H1 (cell line): ENCODE data around the gene QSER1. TPM values are rescaled to one million over a fixed set of nuclear protein-coding genes. Genes with fewer than 3 reads are reported as not detected.

Experiments
- CTCF ChIA-PET: fragments of 300-600 bp; sonication (Branson Sonifier 250); formaldehyde crosslinking; loops from one replicate; lab custom pipeline; 2021; ENCODE audit not compliant: partially characterized antibody; lab: Charles Lee
- POLR2A ChIA-PET: fragments of 300-600 bp; sonication (Branson Sonifier 250); formaldehyde crosslinking; loops from one replicate; lab custom pipeline; 2021; ENCODE audit warnings: inconsistent platforms; ENCODE audit not compliant: partially characterized antibody; lab: Charles Lee
- DNase-seq, 2 experiments: peaks; one replicate each; pipeline versions ENCODE4 v3.0.0 to v3.0.0-alpha.2; 2010 to 2022; ENCODE audit warnings: low spot score in 2 of 2, low read depth in 1 of 2, mixed read lengths in 1 of 2
- FAIRE-seq: peaks from 2 replicates; lab custom pipeline; 2011; peaks lifted over from hg19 to GRCh38; lab: Jason Lieb, UNC
- H2AFZ ChIP-seq: 2 replicates; pipeline ENCODE4 v1.8.1; 2012; ENCODE audit warnings: low read length, inconsistent platforms
- H2AK5ac ChIP-seq: 2 replicates; pipeline ENCODE4 v1.6.1; 2013; ENCODE audit warnings: low read depth, low read length
- H2BK120ac ChIP-seq: replicated peaks from 2 replicates; pipeline ENCODE3; 2013; ENCODE audit warnings: low read depth, low read length, inconsistent platforms
- H2BK12ac ChIP-seq: 2 replicates; pipeline ENCODE4 v1.6.1; 2013; ENCODE audit warnings: low read depth, low read length
- H2BK15ac ChIP-seq: 2 replicates; pipeline ENCODE4 v1.6.1; 2013; ENCODE audit warnings: low read length
- H2BK20ac ChIP-seq: 2 replicates; pipeline ENCODE4 v1.6.1; 2013; ENCODE audit warnings: low read length
- H2BK5ac ChIP-seq: 2 replicates; pipeline ENCODE4 v1.6.1; 2013; ENCODE audit warnings: low read depth, low read length
- H3K14ac ChIP-seq: 2 replicates; pipeline ENCODE4 v1.6.1; 2013; ENCODE audit warnings: inconsistent platforms; ENCODE audit not compliant: insufficient read length
- H3K18ac ChIP-seq: 2 replicates; pipeline ENCODE4 v1.6.1; 2013; ENCODE audit warnings: low read length; ENCODE audit errors: extremely low read depth
- H3K23ac ChIP-seq: 2 replicates; pipeline ENCODE4 v1.6.1; 2013; ENCODE audit warnings: inconsistent platforms; ENCODE audit not compliant: insufficient read length
- H3K23me2 ChIP-seq: 2 replicates; pipeline ENCODE4 v1.6.1; 2013; ENCODE audit warnings: low read depth, low read length
- H3K27ac ChIP-seq: 2 replicates; pipeline ENCODE4 v1.6.1; 2011; ENCODE audit warnings: low read depth, low read length, inconsistent platforms
- H3K27me3 ChIP-seq, 4 experiments: replicated peaks in 1 of 4; 1 replicate in 1 of 4; 2 replicates in 3 of 4; pipeline versions ENCODE4 v1.6.1 to v1.8.1; 2011 to 2013; ENCODE audit warnings: low read length in 3 of 4, mild to moderate bottlenecking in 3 of 4, inconsistent platforms in 2 of 4, mixed read lengths in 2 of 4, moderate library complexity in 1 of 4; ENCODE audit not compliant: control insufficient read depth in 3 of 4, insufficient read depth in 3 of 4; ENCODE audit errors: extremely low read depth in 1 of 4
- H3K36me3 ChIP-seq, 4 experiments: 2 replicates each; pipeline versions ENCODE4 v1.6.1 to v1.8.1; 2011 to 2013; ENCODE audit warnings: mild to moderate bottlenecking in 4 of 4, low read length in 3 of 4, moderate library complexity in 2 of 4, control low read depth in 1 of 4, inconsistent platforms in 1 of 4; ENCODE audit not compliant: insufficient read depth in 4 of 4, control insufficient read depth in 2 of 4
- H3K4ac ChIP-seq: replicated peaks from 2 replicates; pipeline ENCODE3; 2013; ENCODE audit warnings: low read length, low read depth, mixed read lengths, inconsistent platforms; ENCODE audit not compliant: insufficient read length
- H3K4me1 ChIP-seq, 4 experiments: replicated peaks in 1 of 4; 1 replicate in 1 of 4; 2 replicates in 3 of 4; pipeline versions ENCODE4 v1.6.1 to v1.8.1; 2011 to 2013; ENCODE audit warnings: low read length in 3 of 4, inconsistent platforms in 2 of 4, mixed read lengths in 1 of 4; ENCODE audit not compliant: insufficient read depth in 4 of 4, control insufficient read depth in 3 of 4
- H3K4me2 ChIP-seq, 2 experiments: 2 replicates each; pipeline versions ENCODE4 v1.6.1 to v1.8.1; 2011 to 2013; ENCODE audit warnings: low read depth in 2 of 2, low read length in 2 of 2, control low read depth in 1 of 2, inconsistent platforms in 1 of 2, mild to moderate bottlenecking in 1 of 2; ENCODE audit not compliant: insufficient read depth in 1 of 2
- H3K4me3 ChIP-seq, 4 experiments: fragments of 200-600, 300-600 bp in 1 of 4; sonication (generic), shearing (Covaris generic), sonication (Bioruptor Twin) in 1 of 4; 2 replicates each; pipeline versions ENCODE4 v1.5.1 to v1.8.1; 2011 to 2016; ENCODE audit warnings: low read length in 4 of 4, low read depth in 3 of 4, control low read depth in 2 of 4, inconsistent platforms in 2 of 4, mild to moderate bottlenecking in 2 of 4, mixed read lengths in 1 of 4, moderate library complexity in 1 of 4; ENCODE audit not compliant: insufficient read depth in 2 of 4; ENCODE audit errors: extremely low read depth in 1 of 4
- H3K56ac ChIP-seq: replicated peaks from 2 replicates; pipeline ENCODE3; 2013; ENCODE audit warnings: low read depth, mild to moderate bottlenecking, mixed read lengths, low read length, inconsistent platforms; ENCODE audit not compliant: insufficient read length
- H3K79me1 ChIP-seq: 2 replicates; pipeline ENCODE4 v1.6.1; 2013; ENCODE audit warnings: low read depth, low read length, control low read depth
- H3K79me2 ChIP-seq, 2 experiments: 2 replicates each; pipeline versions ENCODE4 v1.6.1 to v1.8.1; 2012 to 2013; ENCODE audit warnings: low read length in 2 of 2, mild to moderate bottlenecking in 2 of 2, inconsistent platforms in 1 of 2; ENCODE audit not compliant: insufficient read depth in 2 of 2, control insufficient read depth in 1 of 2
- H3K9ac ChIP-seq, 4 experiments: replicated peaks in 1 of 4; 1 replicate in 1 of 4; 2 replicates in 3 of 4; pipeline versions ENCODE4 v1.6.1 to v1.8.1; 2011 to 2013; ENCODE audit warnings: low read depth in 3 of 4, low read length in 3 of 4, control low read depth in 2 of 4, mild to moderate bottlenecking in 2 of 4, moderate library complexity in 2 of 4, inconsistent platforms in 1 of 4; ENCODE audit errors: extremely low read depth in 1 of 4
- H3K9me3 ChIP-seq, 2 experiments: 2 replicates each; pipeline versions ENCODE4 v1.6.1 to v1.8.1; 2012 to 2013; ENCODE audit warnings: mild to moderate bottlenecking in 2 of 2, moderate library complexity in 2 of 2, control low read depth in 1 of 2, inconsistent platforms in 1 of 2, low read depth in 1 of 2, low read length in 1 of 2, mixed read lengths in 1 of 2; ENCODE audit not compliant: insufficient read depth in 2 of 2
- H4K20me1 ChIP-seq, 2 experiments: replicated peaks in 1 of 2; 2 replicates each; pipeline versions ENCODE3 to v1.8.1; 2011 to 2013; ENCODE audit warnings: inconsistent platforms in 2 of 2, low read length in 2 of 2, mild to moderate bottlenecking in 1 of 2; ENCODE audit not compliant: insufficient read depth in 2 of 2, control insufficient read depth in 1 of 2
- H4K5ac ChIP-seq: 2 replicates; pipeline ENCODE4 v1.6.1; 2013; ENCODE audit warnings: low read length, low read depth, mixed read lengths, inconsistent platforms; ENCODE audit not compliant: insufficient read length
- H4K8ac ChIP-seq: 2 replicates; pipeline ENCODE4 v1.8.0; 2013; ENCODE audit warnings: mild to moderate bottlenecking, moderate library complexity, low read length, inconsistent platforms; ENCODE audit not compliant: insufficient read depth; ENCODE audit errors: extremely low read depth
- H4K91ac ChIP-seq: replicated peaks from 2 replicates; pipeline ENCODE3; 2013; ENCODE audit warnings: low read length, mixed read lengths, inconsistent platforms; ENCODE audit not compliant: insufficient read length
- CREB1 ChIP-seq: IDR thresholded peaks from 2 replicates; pipeline ENCODE4 v1.6.1; 2012; ENCODE audit warnings: inconsistent platforms
- KDM4A ChIP-seq: IDR thresholded peaks from one replicate; pipeline ENCODE4 v1.7.1; 2012; ENCODE audit warnings: low read depth, mild to moderate bottlenecking, moderate library complexity, low read length, inconsistent platforms; ENCODE audit not compliant: severe bottlenecking
- RBBP5 ChIP-seq: IDR thresholded peaks from 2 replicates; pipeline ENCODE4 v1.7.1; 2012; ENCODE audit warnings: low read depth, mild to moderate bottlenecking, inconsistent platforms, low read length, moderate library complexity, borderline replicate concordance
- SRF ChIP-seq: IDR thresholded peaks from 2 replicates; pipeline ENCODE4 v1.6.1; 2011; ENCODE audit warnings: mild to moderate bottlenecking, low read depth, low read length, moderate library complexity
- TEAD4 ChIP-seq: IDR thresholded peaks from 2 replicates; pipeline ENCODE4 v1.6.1; 2012; ENCODE audit warnings: low read depth, low read length, inconsistent platforms, mixed read lengths
- YY1 ChIP-seq: IDR thresholded peaks from 2 replicates; pipeline ENCODE4 v1.6.1; 2011; ENCODE audit warnings: low read depth, mild to moderate bottlenecking, low read length
- WGBS, 2 experiments: shearing (Covaris generic) in 1 of 2; methylation state at CpG; one replicate each; pipeline versions ENCODE4 v1.1.6 to v1.1.7; 2013 to 2015; ENCODE audit warnings: low lambda C conversion rate in 2 of 2, mixed read lengths in 2 of 2, inconsistent platforms in 1 of 2, low coverage in 1 of 2, missing lambda C conversion rate in 1 of 2; ENCODE audit not compliant: insufficient replicate concordance in 2 of 2, insufficient coverage in 1 of 2, insufficient read length in 1 of 2; ENCODE audit errors: extremely low coverage in 1 of 2, missing lambda C conversion rate in 1 of 2; 5-methylcytosine and 5-hydroxymethylcytosine counted together
- polyA plus RNA-seq, 7 experiments: library from polyadenylated mRNA; depleted of rRNA in 3 of 7; stranded (reverse) in 5 of 7; unstranded in 2 of 7; fragments of >200 nt in 5 of 7; fragments of 200-250 nt in 2 of 7; gene quantifications; 1 replicate in 5 of 7; 2 replicates in 1 of 7; 4 replicates in 1 of 7; pipeline versions ENCODE4 v1.2.1 to v1.2.3, GENCODE V29; 2011 to 2013; ENCODE audit warnings: missing spikeins in 2 of 7, mixed read lengths in 2 of 7
- total RNA-seq: library from RNA; stranded (reverse); fragmentation: NEBNext Ultra II Directional; extraction: Animal tissue kit (Norgen Biotek cat#: 25700); gene quantifications from 2 replicates; pipeline ENCODE4 v1.2.1, GENCODE V29; 2021

The QSER1 gene
- total and polyA plus RNA-seq, 2 of the 8 experiments (the other 6 are each of a cell fraction or from before 2014, with no cell fraction given): 29.3 to 117 TPM

GRCh38 chr11:32919338-32919737 lies 26.7 kb downstream of the QSER1 start:
- H2AFZ ChIP-seq: no peak overlapping the region
- no peak overlapping the region for H3K18ac ChIP-seq
- POLR2A ChIA-PET: interaction anchor here (1.2 kb wide), 1 partner anchor 12 kb away, joined by 3 read pairs; no protein-coding TSS in a partner anchor
- no peaks in the 10 kb centered on the region for H3K27me3 ChIP-seq
- DNase-seq (no peak), FAIRE-seq (no peak)
- peaks cover 6 to 17% of the 10 kb centered on the region in 2 experiments for H4K20me1 ChIP-seq
- 90% methylated on average over 4 of the region's 4 CpGs; no CpG with 5 or more reads in 1 of the 2 experiments for WGBS, 2 experiments
- no peak overlapping the region for H3K56ac ChIP-seq
- no peak overlapping the region for H2BK20ac ChIP-seq
- no peak overlapping the region for H3K4ac ChIP-seq
- no peak overlapping the region for H3K14ac ChIP-seq
- CTCF ChIA-PET: interaction anchor here (0.8 to 1.6 kb wide), 2 partner anchors 14 to 25 kb away, joined by 3 to 5 read pairs; no protein-coding TSS in a partner anchor
- H4K8ac ChIP-seq: no peak overlapping the region
- no peaks in the 10 kb centered on the region for H3K9me3 ChIP-seq
- H4K91ac ChIP-seq: no peak overlapping the region
- H3K4me1 ChIP-seq: peaks cover 0 to 2% (median 0%) of the 10 kb centered on the region in 4 experiments; a peak in 2 of 7 replicates
- H3K79me1 ChIP-seq: peaks cover 5% of the 10 kb centered on the region; the same call in 1 of the 2 replicates
- no peak overlapping the region for H2BK15ac ChIP-seq
- no peak overlapping the region for H2AK5ac ChIP-seq
- no peak overlapping the region for H3K4me2 ChIP-seq
- H3K79me2 ChIP-seq: peaks cover 28 to 97% of the 10 kb centered on the region in 2 experiments
- no peak overlapping the region for H4K5ac ChIP-seq
- no peaks in the 10 kb centered on the region for H3K23me2 ChIP-seq
- H3K9ac ChIP-seq: no peak overlapping the region
- H2BK12ac ChIP-seq: no peak overlapping the region
- H3K23ac ChIP-seq: no peak overlapping the region
- H3K36me3 ChIP-seq: peaks cover 0 to 4% (median 0%) of the 10 kb centered on the region in 4 experiments; a peak in 1 of 8 replicates
- TF ChIP-seq SRF (no peak), KDM4A (no peak), RBBP5 (no peak), CREB1 (no peak), TEAD4 (no peak), YY1 (no peak)
- no peak overlapping the region for H3K27ac ChIP-seq
- no peak overlapping the region for H2BK120ac ChIP-seq
- no peak overlapping the region for H3K4me3 ChIP-seq
- no peak overlapping the region for H2BK5ac ChIP-seq
